IMR-90 (cell line): ENCODE results near the gene TRIM10. TPM values are rescaled to one million over a fixed set of nuclear protein-coding genes. Genes with fewer than 3 reads are reported as not detected.

Source experiments
- ATAC-seq: fragments of 200-7000 bp; cut with Tn5 transposase; 2 replicates; pipeline ENCODE4 v1.9.1; 2020; ENCODE audit warnings: low read depth, mild to moderate bottlenecking, moderate library complexity
- BruUV-seq: library from RNA; stranded (reverse); fragments of 400-500 nt; replicated peaks from 2 replicates; lab custom pipeline; 2021; lab: Mats Ljungman, UMichigan
- CTCF ChIA-PET: fragments of 300-600 bp; formaldehyde crosslinking; extraction: SDS; loops from one replicate; lab custom pipeline; 2021; ENCODE audit warnings: antibody characterized with exemption; lab: Yijun Ruan, JAX
- POLR2A ChIA-PET: fragments of 300-600 bp; sonication (Branson Sonifier 250); formaldehyde crosslinking; loops from one replicate; lab custom pipeline; 2022; ENCODE audit warnings: antibody characterized with exemption; ENCODE audit not compliant: unreplicated experiment; lab: Charles Lee
- DNase-seq: peaks from one replicate; pipeline ENCODE4 v3.0.0; 2013
- H2AFZ ChIP-seq: replicated peaks from 2 replicates; pipeline ENCODE3; 2013; ENCODE audit warnings: low read length, mild to moderate bottlenecking; ENCODE audit not compliant: poor library complexity
- H2AK5ac ChIP-seq: 2 replicates; pipeline ENCODE4 v1.6.1; 2013; ENCODE audit warnings: low read depth, low read length, inconsistent platforms
- H2AK9ac ChIP-seq: replicated peaks from 2 replicates; pipeline ENCODE3; 2013; ENCODE audit warnings: mild to moderate bottlenecking, low read depth, low read length, moderate library complexity; ENCODE audit not compliant: poor library complexity
- H2BK120ac ChIP-seq: 2 replicates; pipeline ENCODE4 v1.6.1; 2013; ENCODE audit warnings: low read depth, low read length, inconsistent platforms
- H2BK15ac ChIP-seq: 3 replicates; pipeline ENCODE4 v1.6.1; 2013; ENCODE audit warnings: low read depth, low read length, inconsistent platforms
- H2BK20ac ChIP-seq: 2 replicates; pipeline ENCODE4 v1.6.1; 2013; ENCODE audit warnings: low read depth, mild to moderate bottlenecking, inconsistent platforms, low read length, moderate library complexity
- H2BK5ac ChIP-seq: 2 replicates; pipeline ENCODE4 v1.6.1; 2013; ENCODE audit warnings: mild to moderate bottlenecking, low read depth, low read length, inconsistent platforms; ENCODE audit not compliant: poor library complexity, severe bottlenecking
- H3K14ac ChIP-seq: replicated peaks from 2 replicates; pipeline ENCODE4 v1.6.1; 2013; ENCODE audit warnings: low read depth, low read length, inconsistent platforms
- H3K18ac ChIP-seq: 2 replicates; pipeline ENCODE4 v1.6.1; 2013; ENCODE audit warnings: low read depth, low read length, control low read depth
- H3K23ac ChIP-seq: 2 replicates; pipeline ENCODE4 v1.6.1; 2013; ENCODE audit warnings: low read depth, low read length, inconsistent platforms
- H3K27ac ChIP-seq: 2 replicates; pipeline ENCODE4 v1.5.1; 2013; ENCODE audit warnings: mild to moderate bottlenecking, control low read depth, low read length; ENCODE audit not compliant: insufficient read depth
- H3K27me3 ChIP-seq: 2 replicates; pipeline ENCODE4 v1.6.1; 2013; ENCODE audit warnings: low read length; ENCODE audit not compliant: control insufficient read depth, insufficient read depth
- H3K36me3 ChIP-seq: 2 replicates; pipeline ENCODE4 v1.6.1; 2013; ENCODE audit warnings: low read length, mixed read lengths; ENCODE audit not compliant: control insufficient read depth, insufficient read depth
- H3K4ac ChIP-seq: 2 replicates; pipeline ENCODE4 v1.6.1; 2013; ENCODE audit warnings: low read depth, low read length, inconsistent platforms
- H3K4me1 ChIP-seq: 2 replicates; pipeline ENCODE4 v1.6.1; 2013; ENCODE audit warnings: low read length, mixed read lengths; ENCODE audit not compliant: control insufficient read depth, insufficient read depth
- H3K4me2 ChIP-seq: 2 replicates; pipeline ENCODE4 v1.6.1; 2013; ENCODE audit warnings: low read depth, mild to moderate bottlenecking, control low read depth, low read length, moderate library complexity
- H3K4me3 ChIP-seq: 2 replicates; pipeline ENCODE4 v1.5.1; 2013; ENCODE audit warnings: low read depth, mild to moderate bottlenecking, control low read depth, low read length, moderate library complexity; ENCODE audit not compliant: insufficient read depth
- H3K56ac ChIP-seq: 2 replicates; pipeline ENCODE4 v1.6.1; 2013; ENCODE audit warnings: low read length, inconsistent platforms; ENCODE audit not compliant: insufficient read depth; ENCODE audit errors: extremely low read depth
- H3K79me1 ChIP-seq, 2 experiments: 2 replicates each; pipeline ENCODE4 v1.6.1; 2013; ENCODE audit warnings: low read length in 2 of 2, inconsistent platforms in 1 of 2, low read depth in 1 of 2
- H3K9ac ChIP-seq: 2 replicates; pipeline ENCODE4 v1.6.1; 2013; ENCODE audit warnings: low read depth, low read length, control low read depth
- H3K9me1 ChIP-seq: 2 replicates; pipeline ENCODE4 v1.6.1; 2013; ENCODE audit warnings: low read length, inconsistent platforms; ENCODE audit not compliant: insufficient read depth
- H3K9me3 ChIP-seq: 2 replicates; pipeline ENCODE4 v1.6.1; 2013; ENCODE audit warnings: low read length; ENCODE audit not compliant: control insufficient read depth, insufficient read depth
- H4K20me1 ChIP-seq: 2 replicates; pipeline ENCODE4 v1.6.1; 2013; ENCODE audit warnings: low read length, inconsistent platforms; ENCODE audit not compliant: insufficient read depth
- H4K5ac ChIP-seq: 2 replicates; pipeline ENCODE4 v1.6.1; 2013; ENCODE audit warnings: mild to moderate bottlenecking, low read depth, low read length, control low read depth
- H4K8ac ChIP-seq, 2 experiments: 2 replicates each; pipeline ENCODE4 v1.6.1; 2013; ENCODE audit warnings: low read depth in 2 of 2, low read length in 2 of 2, control low read depth in 1 of 2, inconsistent platforms in 1 of 2
- H4K91ac ChIP-seq: 2 replicates; pipeline ENCODE4 v1.6.1; 2013; ENCODE audit warnings: low read depth, low read length, inconsistent platforms; ENCODE audit not compliant: insufficient read depth
- BHLHE40 ChIP-seq: fragments of 150-350 bp; IDR thresholded peaks from 2 replicates; pipeline ENCODE4 v1.6.1; 2016; ENCODE audit warnings: mild to moderate bottlenecking, low read depth, low read length
- CEBPB ChIP-seq: IDR thresholded peaks from 2 replicates; pipeline ENCODE4 v1.6.1; 2012; ENCODE audit warnings: low read depth, low read length, improper control_type of control experiment
- CHD1 ChIP-seq: IDR thresholded peaks from 2 replicates; pipeline ENCODE4 v1.6.1; 2012; ENCODE audit warnings: low read depth, low read length, improper control_type of control experiment
- MAFK ChIP-seq: IDR thresholded peaks from 2 replicates; pipeline ENCODE4 v1.6.1; 2012; ENCODE audit warnings: low read depth, low read length, improper control_type of control experiment
- MAZ ChIP-seq: IDR thresholded peaks from 2 replicates; pipeline ENCODE4 v1.6.1; 2012; ENCODE audit warnings: low read depth, mild to moderate bottlenecking, low read length, improper control_type of control experiment, moderate library complexity, borderline replicate concordance
- MXI1 ChIP-seq: IDR thresholded peaks from 2 replicates; pipeline ENCODE4 v1.6.1; 2012; ENCODE audit warnings: low read depth, mild to moderate bottlenecking, low read length, moderate library complexity, borderline replicate concordance
- NFE2L2 ChIP-seq: fragments of 150-350 bp; IDR thresholded peaks from 2 replicates; pipeline ENCODE4 v1.6.1; 2016; ENCODE audit warnings: low read depth, mild to moderate bottlenecking, low read length
- POLR2A ChIP-seq: IDR thresholded peaks from 2 replicates; pipeline ENCODE4 v1.6.1; 2012; ENCODE audit warnings: mild to moderate bottlenecking, low read depth, low read length
- RCOR1 ChIP-seq: IDR thresholded peaks from 2 replicates; pipeline ENCODE4 v1.6.1; 2012; ENCODE audit warnings: mild to moderate bottlenecking, low read length, improper control_type of control experiment; ENCODE audit not compliant: insufficient replicate concordance
- RFX5 ChIP-seq: IDR thresholded peaks from 2 replicates; pipeline ENCODE4 v1.8.0; 2012; ENCODE audit warnings: low read depth, mild to moderate bottlenecking, low read length, moderate library complexity
- WGBS, 2 experiments: methylation state at CpG; one replicate each; pipeline versions ENCODE4 v1.1.5 to v1.1.7; 2013; ENCODE audit warnings: missing lambda C conversion rate in 2 of 2; ENCODE audit not compliant: insufficient read length in 1 of 2; ENCODE audit errors: extremely low coverage in 2 of 2; 5-methylcytosine and 5-hydroxymethylcytosine counted together
- dilution Hi-C: fragments of 300-500 bp; cut with HindIII; formaldehyde crosslinking; loops from one replicate; pipeline ENCODE4 v1.14.3; 2018; ENCODE audit warnings: low sequenced_read_pairs; ENCODE audit not compliant: unreplicated experiment
- in situ Hi-C: fragments of 300-500 bp; cut with MboI; formaldehyde crosslinking; loops from 3 replicates; pipeline ENCODE4 v1.14.3; 2019; ENCODE audit warnings: low sequenced_read_pairs, inconsistent platforms, mixed read lengths
- intact Hi-C: fragments of 100-400 bp; cut with micrococcal nuclease; formaldehyde crosslinking; loops from 2 replicates; pipeline ENCODE4 v1.10.0; 2022
- polyA plus RNA-seq, 3 experiments: library from polyadenylated mRNA; depleted of rRNA; stranded (reverse); fragments of >200 nt; gene quantifications; 2 replicates each; pipeline ENCODE4 v1.2.3, GENCODE V29; 2012; ENCODE audit warnings: low replicate concordance in 1 of 3
- total RNA-seq: library from RNA; depleted of rRNA; stranded (reverse); fragments of >200 nt; gene quantifications from 2 replicates; pipeline ENCODE4 v1.2.3, GENCODE V29; 2012
- TF ChIP-seq, protein P1 (sequence below): conservative IDR thresholded peaks from 2 replicates; pipeline ENCODE4 v1.5.1; 2012; ENCODE audit warnings: mild to moderate bottlenecking, low read depth, low read length, improper control_type of control experiment
- TF ChIP-seq, protein P2 (sequence below): fragments of 150-350 bp; IDR thresholded peaks from 2 replicates; pipeline ENCODE4 v1.6.1; 2017; ENCODE audit warnings: mild to moderate bottlenecking, antibody characterized with exemption, low read length, low read depth

The TRIM10 gene
- total and polyA plus RNA-seq, 2 of the 4 experiments (the other 2 are of a cell fraction) = not detected

DNA sequence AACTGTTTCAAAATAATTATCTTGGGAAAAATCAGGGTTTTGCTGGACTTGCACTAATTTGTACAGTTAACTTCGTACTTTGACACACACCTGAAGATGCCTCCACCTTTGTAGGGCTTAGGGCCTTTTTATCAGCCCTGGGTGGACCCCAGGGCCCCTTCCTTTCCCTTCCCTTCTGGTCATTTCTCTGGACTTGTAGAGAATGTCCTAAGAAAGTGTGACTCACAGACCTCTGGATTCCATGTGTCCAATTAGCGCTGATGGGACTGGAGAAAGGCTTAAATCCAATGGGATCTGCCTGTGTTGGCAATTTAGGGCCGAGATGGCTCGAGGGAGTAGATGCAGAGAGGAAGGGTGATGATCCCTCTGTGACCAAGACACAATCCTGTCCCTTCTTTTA lies 11.7 kb upstream of the TRIM10 start:
- in situ Hi-C loops = no loop called here

More for the DNA sequence above, 11.7 kb upstream of the TRIM10 start:
- Histone ChIP-seq H4K8ac (no peak overlapping the region), H3K36me3 (no peaks in the 10 kb centered on the region), H3K14ac (no peak overlapping the region), H3K4me2 (no peak overlapping the region), H2AFZ (no peak overlapping the region), H3K79me1 (no peaks in the 10 kb centered on the region), H3K4me3 (no peak overlapping the region), H4K5ac (no peak overlapping the region), H3K23ac (no peak overlapping the region), H2BK5ac (no peak overlapping the region), H2AK5ac (no peak overlapping the region), H4K91ac (no peak overlapping the region), H2BK120ac (no peak overlapping the region), H3K27me3 (peaks cover 52% of the 10 kb centered on the region), H3K4ac (no peak overlapping the region), H2BK20ac (no peak overlapping the region), H3K9ac (no peak overlapping the region), H2AK9ac (no peak overlapping the region), H3K18ac (no peak overlapping the region), H4K20me1 (no peaks in the 10 kb centered on the region), H3K9me1 (no peaks in the 10 kb centered on the region), H3K4me1 (no peaks in the 10 kb centered on the region), H2BK15ac (no peak overlapping the region), H3K27ac (no peak overlapping the region), H3K56ac (no peak overlapping the region), H3K9me3 (no peaks in the 10 kb centered on the region)
- ATAC-seq = no peak
- no CpG with 5 or more reads among the region's 4 CpGs for WGBS, 2 experiments
- ChIA-PET POLR2A (no interaction called here), CTCF (no interaction called here)
- dilution Hi-C loops (no loop called here), intact Hi-C loops (no loop called here)
- TF ChIP-seq NFE2L2 = no peak
- TF ChIP-seq MAZ = no peak
- no peak for TF ChIP-seq BHLHE40
- TF ChIP-seq RCOR1 = no peak
- no peak for TF ChIP-seq CEBPB
- no peak for TF ChIP-seq CHD1
- no peak for TF ChIP-seq POLR2A
- TF ChIP-seq MAFK = no peak
- no peak for TF ChIP-seq MXI1
- TF ChIP-seq, protein P1, sequence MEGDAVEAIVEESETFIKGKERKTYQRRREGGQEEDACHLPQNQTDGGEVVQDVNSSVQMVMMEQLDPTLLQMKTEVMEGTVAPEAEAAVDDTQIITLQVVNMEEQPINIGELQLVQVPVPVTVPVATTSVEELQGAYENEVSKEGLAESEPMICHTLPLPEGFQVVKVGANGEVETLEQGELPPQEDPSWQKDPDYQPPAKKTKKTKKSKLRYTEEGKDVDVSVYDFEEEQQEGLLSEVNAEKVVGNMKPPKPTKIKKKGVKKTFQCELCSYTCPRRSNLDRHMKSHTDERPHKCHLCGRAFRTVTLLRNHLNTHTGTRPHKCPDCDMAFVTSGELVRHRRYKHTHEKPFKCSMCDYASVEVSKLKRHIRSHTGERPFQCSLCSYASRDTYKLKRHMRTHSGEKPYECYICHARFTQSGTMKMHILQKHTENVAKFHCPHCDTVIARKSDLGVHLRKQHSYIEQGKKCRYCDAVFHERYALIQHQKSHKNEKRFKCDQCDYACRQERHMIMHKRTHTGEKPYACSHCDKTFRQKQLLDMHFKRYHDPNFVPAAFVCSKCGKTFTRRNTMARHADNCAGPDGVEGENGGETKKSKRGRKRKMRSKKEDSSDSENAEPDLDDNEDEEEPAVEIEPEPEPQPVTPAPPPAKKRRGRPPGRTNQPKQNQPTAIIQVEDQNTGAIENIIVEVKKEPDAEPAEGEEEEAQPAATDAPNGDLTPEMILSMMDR = no peak
- no peak for TF ChIP-seq RFX5
- TF ChIP-seq, protein P2, sequence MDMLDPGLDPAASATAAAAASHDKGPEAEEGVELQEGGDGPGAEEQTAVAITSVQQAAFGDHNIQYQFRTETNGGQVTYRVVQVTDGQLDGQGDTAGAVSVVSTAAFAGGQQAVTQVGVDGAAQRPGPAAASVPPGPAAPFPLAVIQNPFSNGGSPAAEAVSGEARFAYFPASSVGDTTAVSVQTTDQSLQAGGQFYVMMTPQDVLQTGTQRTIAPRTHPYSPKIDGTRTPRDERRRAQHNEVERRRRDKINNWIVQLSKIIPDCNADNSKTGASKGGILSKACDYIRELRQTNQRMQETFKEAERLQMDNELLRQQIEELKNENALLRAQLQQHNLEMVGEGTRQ = no peak
- no peak for DNase-seq
- no TSS peak for BruUV-seq
